NCI-H69 (cell line): ENCODE measurements around the gene SHISA6.
"Not testable (repeated sequence)": the region's sequence is repeated elsewhere in the genome, so short reads cannot be mapped to it uniquely, and the experiment has no call there.

Source experiments
- DNase-seq: peaks from one replicate; lab custom pipeline; 2025; lab: John Stamatoyannopoulos, UW

SHISA6 gene

GRCh38 chr17:11303773-11304394, 62.9 kb downstream of the SHISA6 start:
- DNase-seq = no peak

GRCh38 chr17:11304568-11304967, 63.6 kb downstream of the SHISA6 start:
- no peak for DNase-seq

GRCh38 chr17:11305524-11305923, 64.5 kb downstream of the SHISA6 start:
- no peak for DNase-seq

GRCh38 chr17:11308531-11308930, 67.5 kb downstream of the SHISA6 start:
- DNase-seq = no peak

- DNase-seq = no peak
These were observed 68.0 kb downstream of the SHISA6 start for GRCh38 chr17:11309033-11309432.

- no peak for DNase-seq
These were observed 68.8 kb downstream of the SHISA6 start for GRCh38 chr17:11309850-11310249.

GRCh38 chr17:11316451-11316850, 75.4 kb downstream of the SHISA6 start:
- DNase-seq = not testable (repeated sequence)

GRCh38 chr17:11318207-11318606, 77.2 kb downstream of the SHISA6 start:
- no peak for DNase-seq

- no peak for DNase-seq
These were observed 78.9 kb downstream of the SHISA6 start for GRCh38 chr17:11319894-11320293.

- no peak for DNase-seq
These were observed 83.0 kb downstream of the SHISA6 start for GRCh38 chr17:11324021-11324420.

GRCh38 chr17:11324846-11325420, 83.9 kb downstream of the SHISA6 start:
- no peak for DNase-seq

- DNase-seq = no peak
These were observed 85.5 kb downstream of the SHISA6 start for GRCh38 chr17:11326492-11326891.

- no peak for DNase-seq
These were observed 87.8 kb downstream of the SHISA6 start for GRCh38 chr17:11328770-11329169.

- no peak for DNase-seq
These were observed 89.0 kb downstream of the SHISA6 start for GRCh38 chr17:11330006-11330405.

GRCh38 chr17:11330826-11331225, 89.8 kb downstream of the SHISA6 start:
- DNase-seq = no peak

- DNase-seq = no peak
These were observed 90.8 kb downstream of the SHISA6 start for GRCh38 chr17:11331547-11332513.

- DNase-seq = no peak
These were observed 91.7 kb downstream of the SHISA6 start for GRCh38 chr17:11332706-11333105.

GRCh38 chr17:11334493-11334892, 93.5 kb downstream of the SHISA6 start:
- no peak for DNase-seq

- no peak for DNase-seq
These were observed 95.3 kb downstream of the SHISA6 start for GRCh38 chr17:11336290-11336689.

- no peak for DNase-seq
These were observed 99.8 kb downstream of the SHISA6 start for GRCh38 chr17:11340803-11341202.

GRCh38 chr17:11342138-11342537, 101.1 kb downstream of the SHISA6 start:
- DNase-seq = no peak

- DNase-seq = no peak
These were observed 108.1 kb downstream of the SHISA6 start for GRCh38 chr17:11349106-11349505.

GRCh38 chr17:11351479-11351878, 110.5 kb downstream of the SHISA6 start:
- DNase-seq = no peak
